Transverse colon (tissue), 3 donors: ENCODE results near the gene RASAL2.
"Not testable (repeated sequence)": the region's sequence is repeated elsewhere in the genome, so short reads cannot be mapped to it uniquely, and the experiment has no call there.

ENCODE experiments used
- POLR2A ChIP-seq: fragments of 450-650 bp; IDR thresholded peaks from one replicate; pipeline ENCODE4 v1.6.1; 2016; ENCODE audit warnings: antibody characterized with exemption, mild to moderate bottlenecking, moderate library complexity
- TF ChIP-seq, protein P1 (sequence below), 5 experiments: fragments of 200-600 bp in 3 of 5; fragments of 450-650 bp in 2 of 5; sonication (generic) in 3 of 5; IDR thresholded peaks; 1 replicate in 2 of 5; 2 replicates in 3 of 5; pipeline ENCODE4 v1.5.1; 2016 to 2017; ENCODE audit warnings: antibody characterized with exemption in 5 of 5, inconsistent platforms in 3 of 5, mild to moderate bottlenecking in 2 of 5, moderate library complexity in 1 of 5

DNA sequence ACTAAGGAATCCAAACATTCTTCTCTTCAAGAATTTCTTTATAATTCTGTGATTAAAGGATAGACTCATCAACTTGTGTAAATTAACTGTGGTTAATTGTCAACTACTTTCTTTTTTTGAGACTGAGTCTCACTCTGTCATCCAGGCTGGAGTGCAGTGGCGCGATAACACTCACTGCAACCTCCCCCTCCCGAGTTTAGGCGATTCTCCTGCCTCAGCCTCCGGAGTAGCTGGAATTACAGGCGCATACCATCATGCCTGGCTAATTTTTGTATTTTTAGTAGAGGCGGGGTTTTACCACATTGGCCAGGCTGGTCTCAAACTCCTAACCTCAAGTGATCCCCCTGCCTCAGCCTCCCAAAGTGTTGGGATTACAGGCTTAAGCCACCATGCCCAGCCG, 296.4 kb downstream of the RASAL2 start:
- TF ChIP-seq, protein P1, sequence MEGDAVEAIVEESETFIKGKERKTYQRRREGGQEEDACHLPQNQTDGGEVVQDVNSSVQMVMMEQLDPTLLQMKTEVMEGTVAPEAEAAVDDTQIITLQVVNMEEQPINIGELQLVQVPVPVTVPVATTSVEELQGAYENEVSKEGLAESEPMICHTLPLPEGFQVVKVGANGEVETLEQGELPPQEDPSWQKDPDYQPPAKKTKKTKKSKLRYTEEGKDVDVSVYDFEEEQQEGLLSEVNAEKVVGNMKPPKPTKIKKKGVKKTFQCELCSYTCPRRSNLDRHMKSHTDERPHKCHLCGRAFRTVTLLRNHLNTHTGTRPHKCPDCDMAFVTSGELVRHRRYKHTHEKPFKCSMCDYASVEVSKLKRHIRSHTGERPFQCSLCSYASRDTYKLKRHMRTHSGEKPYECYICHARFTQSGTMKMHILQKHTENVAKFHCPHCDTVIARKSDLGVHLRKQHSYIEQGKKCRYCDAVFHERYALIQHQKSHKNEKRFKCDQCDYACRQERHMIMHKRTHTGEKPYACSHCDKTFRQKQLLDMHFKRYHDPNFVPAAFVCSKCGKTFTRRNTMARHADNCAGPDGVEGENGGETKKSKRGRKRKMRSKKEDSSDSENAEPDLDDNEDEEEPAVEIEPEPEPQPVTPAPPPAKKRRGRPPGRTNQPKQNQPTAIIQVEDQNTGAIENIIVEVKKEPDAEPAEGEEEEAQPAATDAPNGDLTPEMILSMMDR (IDR thresholded peaks at IDR 0.05): not testable (repeated sequence)
- TF ChIP-seq POLR2A: not testable (repeated sequence)
